K562 (cell line): ENCODE data around the gene APOC4. TPM values are rescaled to one million over a fixed set of nuclear protein-coding genes. Genes with fewer than 3 reads are reported as not detected.

Source experiments
- ATAC-seq: fragments of 200-7000 bp; cut with Tn5 transposase; 3 replicates; pipeline ENCODE4 v1.9.1; 2020; ENCODE audit warnings: moderate library complexity
- BruUV-seq: library from RNA; stranded (reverse); fragments of 400-500 nt; replicated peaks from 2 replicates; lab custom pipeline; 2021; lab: Mats Ljungman, UMichigan
- CTCF ChIA-PET: fragments of 300-600 bp; formaldehyde crosslinking; extraction: SDS; loops from one replicate; lab custom pipeline; 2021; ENCODE audit warnings: low intra/inter-chr PET ratio; lab: Yijun Ruan, JAX
- POLR2A ChIA-PET: fragments of 300-600, 350-650 bp; sonication (Branson Sonifier 250); formaldehyde crosslinking; extraction: SDS; loops from one replicate; lab custom pipeline; 2021; ENCODE audit warnings: antibody characterized with exemption, inconsistent platforms; lab: Yijun Ruan, JAX
- DNase-seq, 4 experiments: peaks; one replicate each; pipeline versions ENCODE4 v3.0.0 to v3.0.0-alpha.2; 2011 to 2018; ENCODE audit warnings: low spot score in 3 of 4, mixed read lengths in 3 of 4; ENCODE audit errors: extremely low read depth in 1 of 4
- FAIRE-seq: peaks from 2 replicates; lab custom pipeline; 2011; peaks lifted over from hg19 to GRCh38; lab: Jason Lieb, UNC
- H2AFZ ChIP-seq: 2 replicates; pipeline ENCODE4 v1.6.0; 2011; ENCODE audit warnings: low read depth, low read length, control low read depth, inconsistent platforms
- H3K27ac ChIP-seq: fragments of 200-600 bp; 3 replicates; pipeline ENCODE4 v1.8.0; 2011; ENCODE audit warnings: low read depth, mild to moderate bottlenecking, control low read depth, inconsistent platforms, low read length, moderate library complexity, mixed read lengths; ENCODE audit errors: extremely low read depth
- H3K27me3 ChIP-seq, 2 experiments: fragments of 300-600 bp in 1 of 2; 2 replicates in 1 of 2; 3 replicates in 1 of 2; pipeline versions ENCODE4 v1.6.0 to v1.8.0; 2011; ENCODE audit warnings: inconsistent platforms in 2 of 2, low read length in 2 of 2, mild to moderate bottlenecking in 1 of 2, mixed read lengths in 1 of 2, moderate library complexity in 1 of 2; ENCODE audit not compliant: control insufficient read depth in 2 of 2, insufficient read depth in 2 of 2
- H3K36me3 ChIP-seq: fragments of 300-600 bp; 3 replicates; pipeline ENCODE4 v1.8.0; 2011; ENCODE audit warnings: mild to moderate bottlenecking, low read length, inconsistent platforms; ENCODE audit not compliant: control insufficient read depth, insufficient read depth
- H3K4me1 ChIP-seq, 2 experiments: fragments of 200-600 bp in 1 of 2; replicated peaks in 1 of 2; 2 replicates in 1 of 2; 3 replicates in 1 of 2; pipeline versions ENCODE4 v1.5.1 to v1.8.0; 2011; ENCODE audit warnings: inconsistent platforms in 2 of 2, low read length in 2 of 2, mild to moderate bottlenecking in 1 of 2, mixed read lengths in 1 of 2, moderate library complexity in 1 of 2; ENCODE audit not compliant: control insufficient read depth in 2 of 2, insufficient read depth in 2 of 2
- H3K4me2 ChIP-seq: 2 replicates; pipeline ENCODE4 v1.6.1; 2011; ENCODE audit warnings: low read length, control low read depth, inconsistent platforms, mixed read lengths; ENCODE audit not compliant: insufficient read depth
- H3K4me3 ChIP-seq: fragments of 200-600 bp; sonication (generic), shearing (Covaris generic); 2 replicates; pipeline ENCODE4 v1.5.1; 2016; ENCODE audit warnings: control low read depth, inconsistent platforms
- H3K79me2 ChIP-seq: fragments of 200-600 bp; 3 replicates; pipeline ENCODE4 v1.8.0; 2011; ENCODE audit warnings: low read length, inconsistent platforms; ENCODE audit not compliant: control insufficient read depth, insufficient read depth
- H3K9ac ChIP-seq, 2 experiments: 2 replicates each; pipeline versions ENCODE4 v1.6.0 to v1.6.1; 2011; ENCODE audit warnings: low read depth in 2 of 2, low read length in 2 of 2, control low read depth in 1 of 2, inconsistent platforms in 1 of 2, mild to moderate bottlenecking in 1 of 2, mixed read lengths in 1 of 2; ENCODE audit not compliant: insufficient read depth in 1 of 2
- H3K9me1 ChIP-seq: one replicate; pipeline ENCODE4 v1.6.0; 2011; ENCODE audit warnings: inconsistent platforms, mild to moderate bottlenecking, low read length, moderate library complexity; ENCODE audit not compliant: control insufficient read depth, insufficient read depth
- H3K9me3 ChIP-seq: replicated peaks from 2 replicates; pipeline ENCODE4 v1.5.1; 2011; ENCODE audit warnings: low read depth, low read length, inconsistent platforms; ENCODE audit not compliant: control insufficient read depth, insufficient read depth
- H4K20me1 ChIP-seq: replicated peaks from 2 replicates; pipeline ENCODE4 v1.6.1; 2011; ENCODE audit warnings: low read length, inconsistent platforms, mixed read lengths; ENCODE audit not compliant: control insufficient read depth, insufficient read depth
- ATF3 ChIP-seq, 2 experiments: fragments of 450-650 bp in 1 of 2; sonication (generic) in 1 of 2; formaldehyde crosslinking in 1 of 2; IDR thresholded peaks in 1 of 2; conservative IDR thresholded peaks in 1 of 2; 2 replicates each; pipeline versions ENCODE4 v1.6.1 to v1.8.1; 2016 to 2023; ENCODE audit warnings: mild to moderate bottlenecking in 2 of 2, moderate library complexity in 2 of 2, inconsistent platforms in 1 of 2, missing genetic modification reagents in 1 of 2
- ESRRA ChIP-seq: fragments of 450-650 bp; IDR thresholded peaks from 2 replicates; pipeline ENCODE4 v1.6.1; 2014; ENCODE audit warnings: low read depth, mild to moderate bottlenecking, moderate library complexity, borderline replicate concordance
- ETV5 ChIP-seq: sonication (generic); formaldehyde crosslinking; IDR thresholded peaks from 2 replicates; pipeline ENCODE4 v1.4.0; 2020; ENCODE audit warnings: low read depth, mild to moderate bottlenecking, missing genetic modification reagents
- NR0B1 ChIP-seq: fragments of 450-650 bp; IDR thresholded peaks from one replicate; pipeline ENCODE4 v1.6.1; 2018; ENCODE audit warnings: mild to moderate bottlenecking, moderate library complexity; ENCODE audit not compliant: partially characterized antibody
- NR3C1 ChIP-seq: sonication (generic); formaldehyde crosslinking; IDR thresholded peaks from 2 replicates; pipeline ENCODE4 v1.8.1; 2022; ENCODE audit warnings: missing genetic modification reagents
- ZBTB17 ChIP-seq: fragments of 450-650 bp; formaldehyde crosslinking; IDR thresholded peaks from 2 replicates; pipeline ENCODE4 v1.4.0; 2020; ENCODE audit warnings: mild to moderate bottlenecking
- ZNF143 ChIP-seq: sonication (generic); formaldehyde crosslinking; IDR thresholded peaks from 2 replicates; pipeline ENCODE4 v1.9.0; 2022; ENCODE audit warnings: mild to moderate bottlenecking, missing genetic modification reagents
- ZNF184 ChIP-seq: sonication (generic); formaldehyde crosslinking; IDR thresholded peaks from 2 replicates; pipeline ENCODE4 v1.5.0; 2020; ENCODE audit warnings: missing genetic modification reagents
- WGBS: fragments of 100-300 bp; shearing (Covaris generic); methylation state at CpG from one replicate; pipeline ENCODE4 v1.1.6; 2016; ENCODE audit warnings: low coverage, mixed read lengths; ENCODE audit not compliant: insufficient coverage; ENCODE audit errors: missing lambda C conversion rate; 5-methylcytosine and 5-hydroxymethylcytosine counted together
- in situ Hi-C: fragments of 300-500 bp; cut with MboI; formaldehyde crosslinking; loops from 4 replicates; pipeline ENCODE4 v1.15.0; 2018; ENCODE audit warnings: inconsistent platforms, mixed read lengths
- intact Hi-C: fragments of 100-400 bp; cut with micrococcal nuclease; formaldehyde crosslinking; loops from 2 replicates; pipeline ENCODE4 v1.14.2; 2022
- polyA plus RNA-seq, 8 experiments: library from polyadenylated mRNA; depleted of rRNA in 4 of 8; stranded (reverse) in 5 of 8; unstranded in 3 of 8; fragments of >200 nt; fragmentation: Nextera tagmentation in 2 of 8; fragmentation: Illumina TruSeq in 1 of 8; extraction: Ambion mirVana in 2 of 8; extraction: Trizol in 1 of 8; gene quantifications; 2 replicates each; pipeline versions ENCODE4 v1.2.1 to v1.2.3, GENCODE V29; 2011 to 2014; ENCODE audit warnings: inconsistent platforms in 1 of 8, missing spikeins in 1 of 8
- total RNA-seq, 7 experiments: library from RNA; depleted of rRNA in 6 of 7; stranded (reverse); fragments of >200 nt in 6 of 7; fragmentation: Illumina TruSeq in 2 of 7; extraction: Trizol in 2 of 7; gene quantifications; 2 replicates each; pipeline versions ENCODE4 v1.2.1 to v1.2.3, GENCODE V29; 2011 to 2021; ENCODE audit warnings: low replicate concordance in 1 of 7

APOC4 gene
- total and polyA plus RNA-seq, 9 of the 15 experiments (the other 6 are each of a cell fraction or from before 2014, with no cell fraction given), result 0.46 TPM; not detected in 8

GRCh38 chr19:44924243-44924725, 17.8 kb upstream of the APOC4 start:
- intact Hi-C loops, result no loop called here
- Histone ChIP-seq H3K27ac (no peak overlapping the region), H4K20me1 (no peaks in the 10 kb centered on the region)
- no peak for DNase-seq
- TF ChIP-seq ETV5 (CRISPR knock-in tag) (no peak), ZNF184 (no peak), NR3C1 (CRISPR knock-in tag) (no peak), ZBTB17 (CRISPR knock-in tag) (no peak), NR0B1 (no peak), ESRRA (peak; percentile 74), ATF3 (IDR thresholded peaks at IDR 0.05) (no peak), ATF3 (CRISPR knock-in tag; conservative IDR thresholded peaks at IDR 0.05) (no peak), ZNF143 (CRISPR knock-in tag) (no peak)
- TF ChIP-seq, all 486 proteins: peak for 1
- H3K4me3 ChIP-seq, result no peak overlapping the region
- H3K4me2 ChIP-seq, result no peak overlapping the region
- POLR2A ChIA-PET, result interaction anchor here (0.6 kb wide), 1 partner anchor 1137 kb away, joined by 3 read pairs; no protein-coding TSS in a partner anchor
- BruUV-seq, result no TSS peak
- no peaks in the 10 kb centered on the region for H3K9me1 ChIP-seq
- H3K27me3 ChIP-seq, result no peaks in the 10 kb centered on the region
- no peaks in the 10 kb centered on the region for H3K79me2 ChIP-seq
- H3K36me3 ChIP-seq, result peaks cover 2% of the 10 kb centered on the region; the same call in 1 of the 3 replicates
- H2AFZ ChIP-seq, result no peak overlapping the region
- H3K9ac ChIP-seq, result peak overlapping the region; percentile 10 to 83; a peak in 3 of 4 replicates
- 62% methylated on average over 8 of the region's 8 CpGs for WGBS
- H3K9me3 ChIP-seq, result no peaks in the 10 kb centered on the region
- FAIRE-seq (no peak), ATAC-seq (no peak)
- CTCF ChIA-PET, result no interaction called here
- peaks cover 0 to 24% of the 10 kb centered on the region in 2 experiments; a peak in 4 of 5 replicates for H3K4me1 ChIP-seq
- in situ Hi-C loops, result no loop called here
